Fibroblast of pulmonary artery (primary cell): ENCODE results near the gene ADAMTS2.

Experiments
- DNase-seq: peaks from one replicate; pipeline ENCODE4 v3.0.0-alpha.2; 2010; ENCODE audit warnings: low read depth
- H3K4me3 ChIP-seq: replicated peaks from 2 replicates; pipeline ENCODE4 v1.5.1; 2011; ENCODE audit warnings: low read depth, mild to moderate bottlenecking, control low read depth, low read length, moderate library complexity
- TF ChIP-seq, protein P1 (sequence below): IDR thresholded peaks from 2 replicates; pipeline ENCODE4 v1.5.1; 2011; ENCODE audit warnings: mild to moderate bottlenecking, control low read depth, low read length, inconsistent platforms; ENCODE audit errors: missing control alignments

ADAMTS2 gene

DNA sequence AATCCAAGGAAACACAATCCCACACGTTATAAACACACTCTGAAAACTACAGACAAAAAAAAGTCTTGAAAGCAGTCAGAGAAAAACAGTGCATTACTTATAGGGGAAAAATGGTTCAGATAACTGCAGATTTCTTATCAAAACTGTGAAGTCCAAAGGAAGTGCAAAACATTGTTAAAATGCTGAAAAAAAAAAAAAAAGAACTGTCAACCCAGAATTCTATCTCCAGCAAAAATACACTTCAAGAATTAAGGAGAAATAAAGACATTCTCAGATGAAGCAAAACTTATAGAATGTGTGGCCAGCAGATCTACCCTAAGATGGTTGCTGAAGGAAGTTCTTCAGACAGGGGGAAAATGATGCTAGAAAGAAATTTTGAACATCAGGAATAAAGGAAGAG lies 40.4 kb downstream of the ADAMTS2 start:
- no peak overlapping the region for H3K4me3 ChIP-seq
- TF ChIP-seq, protein P1, sequence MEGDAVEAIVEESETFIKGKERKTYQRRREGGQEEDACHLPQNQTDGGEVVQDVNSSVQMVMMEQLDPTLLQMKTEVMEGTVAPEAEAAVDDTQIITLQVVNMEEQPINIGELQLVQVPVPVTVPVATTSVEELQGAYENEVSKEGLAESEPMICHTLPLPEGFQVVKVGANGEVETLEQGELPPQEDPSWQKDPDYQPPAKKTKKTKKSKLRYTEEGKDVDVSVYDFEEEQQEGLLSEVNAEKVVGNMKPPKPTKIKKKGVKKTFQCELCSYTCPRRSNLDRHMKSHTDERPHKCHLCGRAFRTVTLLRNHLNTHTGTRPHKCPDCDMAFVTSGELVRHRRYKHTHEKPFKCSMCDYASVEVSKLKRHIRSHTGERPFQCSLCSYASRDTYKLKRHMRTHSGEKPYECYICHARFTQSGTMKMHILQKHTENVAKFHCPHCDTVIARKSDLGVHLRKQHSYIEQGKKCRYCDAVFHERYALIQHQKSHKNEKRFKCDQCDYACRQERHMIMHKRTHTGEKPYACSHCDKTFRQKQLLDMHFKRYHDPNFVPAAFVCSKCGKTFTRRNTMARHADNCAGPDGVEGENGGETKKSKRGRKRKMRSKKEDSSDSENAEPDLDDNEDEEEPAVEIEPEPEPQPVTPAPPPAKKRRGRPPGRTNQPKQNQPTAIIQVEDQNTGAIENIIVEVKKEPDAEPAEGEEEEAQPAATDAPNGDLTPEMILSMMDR, result no peak
- DNase-seq, result no peak

DNA sequence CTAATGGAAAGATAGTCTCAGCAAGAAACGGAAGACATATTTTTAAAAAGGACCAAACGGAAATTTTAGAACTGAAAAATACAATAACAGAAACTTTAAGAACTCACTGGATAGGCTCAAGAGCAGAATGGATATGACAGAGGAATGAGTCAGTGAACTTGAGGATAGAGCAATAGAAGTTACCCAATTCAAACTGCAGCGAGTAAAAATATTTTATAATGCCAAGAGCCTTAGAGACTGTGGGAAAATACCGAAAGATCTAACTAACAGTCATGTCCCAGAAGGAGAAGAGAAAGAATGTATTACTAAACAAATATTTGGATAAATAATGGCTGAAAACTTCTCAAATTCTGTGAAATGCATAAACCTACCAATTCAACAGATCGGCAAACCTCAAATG lies 40.8 kb downstream of the ADAMTS2 start:
- TF ChIP-seq, protein P1, result no peak
- H3K4me3 ChIP-seq, result no peak overlapping the region
- peak; percentile 96 for DNase-seq

DNA sequence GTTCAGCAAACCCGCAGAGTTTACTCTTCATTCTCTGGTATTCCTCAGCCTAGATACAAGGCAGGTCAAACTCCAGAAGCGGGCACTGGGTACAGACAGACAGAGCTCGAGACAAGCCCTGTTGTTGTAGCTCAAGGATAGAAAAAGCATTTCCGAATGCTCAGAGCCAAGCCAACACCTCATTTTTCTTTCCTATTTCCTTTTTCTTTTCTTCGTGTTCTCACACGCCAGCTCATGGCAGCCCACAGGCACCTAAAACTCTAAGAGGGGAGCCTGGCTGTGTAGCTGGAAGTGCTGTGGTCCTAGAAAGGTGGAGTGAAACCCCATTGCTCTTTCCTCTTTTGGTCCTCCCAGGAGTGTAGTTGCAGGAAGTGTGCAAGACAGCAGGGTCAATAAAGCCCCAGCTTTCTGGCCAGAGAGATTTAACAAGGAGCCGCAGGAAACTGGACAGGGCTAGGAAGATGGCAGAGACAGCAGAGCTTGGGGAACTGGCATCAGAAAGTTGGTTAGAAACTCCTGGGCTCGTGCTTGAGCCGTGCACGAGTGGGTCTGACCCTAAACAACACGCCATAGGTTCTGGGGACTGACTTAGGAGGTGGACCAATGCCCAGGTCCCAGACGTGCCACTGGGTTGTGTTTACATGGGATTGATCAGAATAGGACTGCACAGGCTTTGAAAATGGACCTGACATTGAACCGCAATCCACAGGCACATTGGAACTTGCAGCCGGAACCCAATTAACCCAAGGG lies 41.6 kb downstream of the ADAMTS2 start:
- DNase-seq, result no peak
- no peak overlapping the region for H3K4me3 ChIP-seq

DNA sequence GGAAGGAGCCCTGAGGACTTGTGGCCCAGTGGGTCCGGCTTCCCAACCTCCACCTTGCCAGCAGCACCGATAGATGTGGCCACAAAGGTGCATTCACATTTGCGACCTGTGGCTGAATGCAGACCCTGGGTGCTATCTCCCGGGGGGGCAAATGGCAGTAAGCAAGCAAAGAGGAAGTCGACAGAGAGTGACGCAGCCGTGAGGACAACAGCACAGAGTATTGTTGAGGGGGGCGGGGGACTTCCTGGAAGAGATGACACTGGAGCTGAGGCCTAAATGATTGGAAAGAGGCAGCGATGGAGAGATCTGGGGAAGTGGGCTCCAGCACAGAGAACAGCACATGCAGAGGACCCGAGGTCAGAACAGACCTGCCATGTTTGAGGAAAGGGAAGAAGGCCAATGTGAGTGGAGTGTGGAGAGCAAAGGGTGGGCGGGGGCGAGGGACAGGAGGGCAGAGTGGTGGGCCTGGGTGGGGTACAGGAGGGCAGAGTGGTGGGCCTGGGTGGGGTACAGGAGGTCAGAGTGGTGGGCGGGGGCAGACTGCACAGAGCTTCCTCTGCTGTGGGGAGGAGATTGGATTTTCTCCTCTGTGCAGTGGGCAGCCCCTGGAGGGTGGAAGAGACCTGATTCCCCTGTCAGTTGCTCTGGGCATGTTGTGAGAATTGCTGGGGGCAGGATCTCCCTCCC lies 42.6 kb downstream of the ADAMTS2 start:
- TF ChIP-seq, protein P1, result no peak
- DNase-seq, result no peak
- no peak overlapping the region for H3K4me3 ChIP-seq

More for the DNA sequence above, 41.6 kb downstream of the ADAMTS2 start:
- TF ChIP-seq, protein P1, result no peak

DNA sequence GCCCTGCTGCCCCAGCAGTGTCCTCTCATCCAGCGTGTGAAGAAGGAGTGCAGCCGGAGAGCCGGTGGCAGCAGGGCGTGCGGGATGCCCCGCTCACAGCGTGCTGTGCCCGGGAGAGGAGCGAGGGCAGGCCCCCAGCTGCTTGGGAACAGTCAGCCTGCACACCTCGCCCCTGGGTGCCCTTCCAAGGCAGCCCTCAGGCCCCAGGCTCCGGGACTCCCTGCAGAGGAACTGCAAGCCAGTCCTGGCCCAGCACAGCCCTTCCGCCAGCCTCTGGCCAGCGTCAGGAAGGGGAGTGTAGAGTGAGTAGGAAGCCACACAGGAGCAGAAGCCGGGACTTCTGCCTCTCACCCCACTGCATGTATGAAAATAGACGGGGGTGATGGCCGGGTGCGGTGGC lies 43.5 kb downstream of the ADAMTS2 start:
- DNase-seq, result no peak
- TF ChIP-seq, protein P1, result no peak
- H3K4me3 ChIP-seq, result no peak overlapping the region

DNA sequence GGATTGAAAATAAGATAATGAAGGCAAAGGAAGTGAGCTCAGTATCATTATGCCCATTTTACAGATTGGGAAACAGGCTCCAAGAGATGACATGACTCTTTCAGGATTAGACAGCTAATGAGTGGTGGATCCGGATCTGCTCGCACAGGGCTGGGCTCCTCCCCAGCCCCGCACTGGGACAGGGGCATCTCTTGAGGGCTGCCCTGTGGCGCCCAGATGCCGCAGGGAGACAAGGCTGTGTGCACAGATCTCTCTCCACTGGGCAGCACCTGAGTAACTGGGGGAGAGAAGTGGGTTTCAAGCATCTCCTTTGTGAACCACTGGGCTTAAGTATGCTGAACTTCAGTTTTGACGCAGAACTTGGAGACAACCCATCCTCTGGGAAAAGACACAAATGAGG lies 43.9 kb downstream of the ADAMTS2 start:
- TF ChIP-seq, protein P1, result no peak
- no peak for DNase-seq
- no peak overlapping the region for H3K4me3 ChIP-seq
